Astrocyte (in vitro differentiated cells and primary cell): ENCODE results near the gene RGSL1.

ENCODE experiments used
- CTCF ChIP-seq: IDR thresholded peaks from 2 replicates; pipeline ENCODE4 v1.5.1; 2011; ENCODE audit warnings: low read depth, mild to moderate bottlenecking, inconsistent platforms, low read length, moderate library complexity; ENCODE audit not compliant: insufficient read depth
- EZH2 ChIP-seq: IDR thresholded peaks from 2 replicates; pipeline ENCODE4 v1.6.1; 2012; ENCODE audit warnings: mild to moderate bottlenecking, low read length, inconsistent platforms; ENCODE audit not compliant: insufficient read depth

GRCh38 chr1:182574156-182574555 is 124.2 kb downstream of the RGSL1 start:
- TF ChIP-seq CTCF (no peak), EZH2 (no peak)
